ENCODE measurements around the gene MOB2. TPM values are rescaled to one million over a fixed set of nuclear protein-coding genes. Genes with fewer than 3 reads are reported as not detected.

MOB2 gene
- total RNA-seq, 1 donor, result 16.8 TPM

GRCh38 chr11:1471736-1472135, 14.8 kb downstream of the MOB2 start:
- DNase-seq (ENCODE audit: low read depth), result no peak

GRCh38 chr11:1470681-1471611, 15.6 kb downstream of the MOB2 start:
- TF ChIP-seq CTCF (IDR thresholded peaks at IDR 0.05; ENCODE audit: insufficient read depth, low read depth, low read length), result no peak
- DNase-seq (ENCODE audit: low read depth), result no peak
- no peak overlapping the region for H3K4me3 ChIP-seq (ENCODE audit: low read depth, low read length)

More at GRCh38 chr11:1471736-1472135, 14.8 kb downstream of the MOB2 start:
- H3K4me3 ChIP-seq (ENCODE audit: low read depth, low read length), result no peak overlapping the region
- TF ChIP-seq CTCF (IDR thresholded peaks at IDR 0.05; ENCODE audit: insufficient read depth, low read depth, low read length), result no peak

GRCh38 chr11:1469911-1470680, 16.5 kb downstream of the MOB2 start:
- no peak for DNase-seq (ENCODE audit: low read depth)
- TF ChIP-seq CTCF (IDR thresholded peaks at IDR 0.05; ENCODE audit: insufficient read depth, low read depth, low read length), result no peak

GRCh38 chr11:1469287-1469910, 17.2 kb downstream of the MOB2 start:
- no peak overlapping the region for H3K4me3 ChIP-seq (ENCODE audit: low read depth, low read length)
- no peak for DNase-seq (ENCODE audit: low read depth)
- no peak for TF ChIP-seq CTCF (IDR thresholded peaks at IDR 0.05; ENCODE audit: insufficient read depth, low read depth, low read length)

More at GRCh38 chr11:1469911-1470680, 16.5 kb downstream of the MOB2 start:
- H3K4me3 ChIP-seq (ENCODE audit: low read depth, low read length), result no peak overlapping the region

- H3K4me3 ChIP-seq (ENCODE audit: low read depth, low read length), result no peak overlapping the region
- DNase-seq (ENCODE audit: low read depth), result no peak
- TF ChIP-seq CTCF (IDR thresholded peaks at IDR 0.05; ENCODE audit: insufficient read depth, low read depth, low read length), result no peak
Measured at GRCh38 chr11:1468473-1469066, 18.0 kb downstream of the MOB2 start.

- no peak overlapping the region for H3K4me3 ChIP-seq (ENCODE audit: low read depth, low read length)
- no peak for TF ChIP-seq CTCF (IDR thresholded peaks at IDR 0.05; ENCODE audit: insufficient read depth, low read depth, low read length)
- no peak for DNase-seq (ENCODE audit: low read depth)
Measured at GRCh38 chr11:1468002-1468401, 18.6 kb downstream of the MOB2 start.
